ENCODE measurements around the gene PDZK1IP1.

The PDZK1IP1 gene

GRCh38 chr1:47137925-47138615 is 51.8 kb downstream of the PDZK1IP1 start:
- TF ChIP-seq CTCF (IDR thresholded peaks at IDR 0.05), result no peak
- no peak overlapping the region for H3K4me3 ChIP-seq
- intact Hi-C loops (cut with DNase I; ENCODE audit: low total_unique reads), result loop anchor here (5.0 kb wide), 1 partner anchor 196 kb away; the partner anchor contains the start of gene CYP4A11
- H3K9me3 ChIP-seq, result no peaks in the 10 kb centered on the region
- H3K27ac ChIP-seq, result no peak overlapping the region
- H3K36me3 ChIP-seq, result no peaks in the 10 kb centered on the region
- no peaks in the 10 kb centered on the region for H3K4me1 ChIP-seq
- no peak for DNase-seq
- H3K27me3 ChIP-seq, result no peaks in the 10 kb centered on the region

- DNase-seq, result no peak
- TF ChIP-seq CTCF (IDR thresholded peaks at IDR 0.05), result no peak
- H3K4me1 ChIP-seq, result no peaks in the 10 kb centered on the region
- H3K9me3 ChIP-seq, result no peaks in the 10 kb centered on the region
- no peak within 1 kb of the TSS for H3K27ac ChIP-seq
- no peaks in the 10 kb centered on the region for H3K27me3 ChIP-seq
- H3K36me3 ChIP-seq, result no peaks in the 10 kb centered on the region
- no peak within 1 kb of the TSS for H3K4me3 ChIP-seq
- intact Hi-C loops (cut with DNase I; ENCODE audit: low total_unique reads), result loop anchor here (5.0 kb wide), 1 partner anchor 195 kb away; the partner anchor contains the start of gene CYP4A11
Observed at GRCh38 chr1:47137198-47137597, 52.6 kb downstream of the PDZK1IP1 start, which contains the start of gene CYP4A22. TSS of gene CYP4A22 (plus strand) at chr1:47137441. CDS start at chr1:47137486, 45 bp downstream.
